ENCODE measurements around the gene ANKRD11.
"Not testable (repeated sequence)": the region's sequence is repeated elsewhere in the genome, so short reads cannot be mapped to it uniquely, and the experiment has no call there.

Gene ANKRD11

DNA sequence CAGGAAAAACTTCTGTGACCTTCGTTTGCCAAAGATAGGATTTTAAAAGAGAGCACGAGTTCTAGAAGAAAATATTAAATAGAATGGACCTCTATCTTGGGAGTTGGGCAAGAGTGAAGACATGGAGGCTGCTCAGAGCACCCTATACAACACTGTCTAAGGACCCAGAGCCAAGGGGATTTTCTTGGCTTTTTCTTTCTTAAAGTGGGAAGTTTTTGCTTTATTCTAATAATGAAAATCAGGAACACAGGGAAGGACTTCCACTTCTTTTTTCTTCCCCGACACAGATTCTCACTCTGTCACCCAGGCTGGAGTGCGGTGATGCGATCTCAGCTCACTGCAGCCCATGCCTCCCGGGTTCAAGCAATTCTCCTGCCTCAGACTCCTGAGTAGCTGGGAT lies 178.7 kb downstream of the ANKRD11 start:
- Histone ChIP-seq H3K4me3 (ENCODE audit: low read length in 2 of 2) (no peak overlapping the region), H3K9ac (ENCODE audit: low read length in 2 of 2) (no peak overlapping the region), H3K9me3 (ENCODE audit: control insufficient read depth in 2 of 2, low read length in 2 of 2) (no peaks in the 10 kb centered on the region), H3K27me3 (ENCODE audit: control insufficient read depth in 1 of 2, insufficient read depth in 2 of 2, low read length in 2 of 2) (no peaks in the 10 kb centered on the region), H3K36me3 (ENCODE audit: control insufficient read depth in 2 of 2, insufficient read depth in 2 of 2, low read length in 2 of 2) (peaks cover 5 to 13% of the 10 kb centered on the region in 2 donors), H3K4me1 (ENCODE audit: control insufficient read depth, insufficient read depth, low read length) (peaks cover 14% of the 10 kb centered on the region), H3K27ac (ENCODE audit: low read length) (no peak overlapping the region)

DNA sequence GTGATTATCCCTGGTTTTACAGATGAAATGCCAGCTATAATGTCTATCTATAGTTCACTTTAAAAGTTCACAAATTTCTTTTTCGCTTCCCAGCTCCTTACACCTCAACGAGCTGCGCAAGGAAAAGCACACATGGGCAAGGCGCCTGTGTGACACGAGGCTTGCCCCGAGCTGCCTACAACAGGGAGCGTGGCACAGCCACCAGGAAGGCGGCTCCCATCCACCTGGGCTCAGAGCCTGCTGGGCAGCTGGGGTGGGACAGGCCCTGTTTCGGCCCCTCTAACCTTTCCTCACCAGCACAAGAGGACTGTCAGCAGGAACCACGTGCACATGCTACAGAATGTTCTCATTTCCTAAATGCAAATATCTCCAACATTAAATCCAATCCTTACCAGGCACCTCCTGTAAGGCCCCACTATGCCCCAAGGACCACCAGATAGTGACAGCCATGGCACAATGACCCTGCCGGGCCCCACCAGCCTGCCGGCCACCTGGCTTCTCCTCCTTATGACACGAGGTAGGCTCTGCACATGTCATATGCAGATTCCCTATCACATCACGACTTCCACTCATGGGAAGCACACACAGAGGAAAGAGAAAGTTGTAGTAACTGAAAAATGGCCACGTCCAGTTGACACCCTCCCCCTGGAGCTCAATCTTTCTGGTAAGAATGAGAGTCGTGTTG lies 180.8 kb downstream of the ANKRD11 start:
- H3K9me3 ChIP-seq (ENCODE audit: control insufficient read depth in 2 of 2, low read length in 2 of 2) = no peaks in the 10 kb centered on the region
- H3K4me1 ChIP-seq (ENCODE audit: control insufficient read depth, insufficient read depth, low read length) = peaks cover 7% of the 10 kb centered on the region
- no peak overlapping the region for H3K9ac ChIP-seq (ENCODE audit: low read length in 2 of 2)
- no peaks in the 10 kb centered on the region for H3K27me3 ChIP-seq (ENCODE audit: control insufficient read depth in 1 of 2, insufficient read depth in 2 of 2, low read length in 2 of 2)
- no peak overlapping the region for H3K27ac ChIP-seq (ENCODE audit: low read length)
- peaks cover 8 to 10% of the 10 kb centered on the region in 2 donors for H3K36me3 ChIP-seq (ENCODE audit: control insufficient read depth in 2 of 2, insufficient read depth in 2 of 2, low read length in 2 of 2)
- H3K4me3 ChIP-seq (ENCODE audit: low read length in 2 of 2) = no peak overlapping the region

DNA sequence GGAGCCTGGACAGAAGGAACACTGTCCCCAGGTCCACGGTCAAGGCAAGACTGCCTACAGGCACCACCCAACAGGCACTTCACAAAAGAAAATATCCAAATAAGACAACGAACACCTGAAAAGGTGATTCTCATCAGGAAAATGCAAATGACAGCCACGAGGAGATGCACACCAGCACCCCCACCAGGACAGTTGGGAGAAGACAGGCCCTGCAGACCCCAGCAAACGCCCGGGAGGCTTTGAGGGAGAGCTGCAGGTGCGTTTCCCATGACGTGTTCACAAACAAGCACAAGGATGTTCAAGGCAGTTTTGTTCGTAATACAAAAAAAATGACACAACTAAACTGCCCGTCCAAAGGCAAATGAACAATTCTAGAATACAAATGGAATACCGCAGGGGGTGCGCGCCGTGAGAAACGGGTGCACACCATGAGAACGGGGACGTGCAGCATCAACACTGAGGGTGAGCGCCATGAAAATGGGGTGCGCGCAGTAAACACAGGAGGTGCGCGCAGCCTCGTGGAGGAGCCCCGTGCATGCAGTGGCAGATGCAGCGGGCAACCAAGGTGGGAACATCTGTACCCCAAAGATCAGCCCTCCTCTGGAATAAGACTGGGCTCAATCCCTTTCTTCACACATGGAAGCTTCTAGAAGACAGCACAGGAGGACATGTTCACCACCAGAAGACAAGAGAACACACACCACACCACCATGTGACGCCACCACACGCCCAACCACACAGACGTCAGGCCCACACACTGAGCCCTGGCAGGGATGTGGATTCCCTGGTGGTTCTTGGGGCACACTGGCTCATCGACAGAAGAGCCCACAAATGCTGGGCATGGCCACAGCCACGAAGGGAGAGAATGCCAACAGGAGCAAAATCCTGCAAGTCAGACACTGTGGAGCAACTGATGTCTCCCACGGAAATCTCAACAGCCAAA lies 181.7 kb downstream of the ANKRD11 start:
- H3K36me3 ChIP-seq (ENCODE audit: control insufficient read depth in 2 of 2, insufficient read depth in 2 of 2, low read length in 2 of 2) = peaks cover 14 to 17% of the 10 kb centered on the region in 2 donors
- no peak overlapping the region for H3K4me3 ChIP-seq (ENCODE audit: low read length in 2 of 2)
- peaks cover 4% of the 10 kb centered on the region for H3K4me1 ChIP-seq (ENCODE audit: control insufficient read depth, insufficient read depth, low read length)
- no peak overlapping the region for H3K27ac ChIP-seq (ENCODE audit: low read length)
- no peak overlapping the region for H3K9ac ChIP-seq (ENCODE audit: low read length in 2 of 2)
- no peaks in the 10 kb centered on the region for H3K9me3 ChIP-seq (ENCODE audit: control insufficient read depth in 2 of 2, low read length in 2 of 2)
- no peaks in the 10 kb centered on the region for H3K27me3 ChIP-seq (ENCODE audit: control insufficient read depth in 1 of 2, insufficient read depth in 2 of 2, low read length in 2 of 2)

DNA sequence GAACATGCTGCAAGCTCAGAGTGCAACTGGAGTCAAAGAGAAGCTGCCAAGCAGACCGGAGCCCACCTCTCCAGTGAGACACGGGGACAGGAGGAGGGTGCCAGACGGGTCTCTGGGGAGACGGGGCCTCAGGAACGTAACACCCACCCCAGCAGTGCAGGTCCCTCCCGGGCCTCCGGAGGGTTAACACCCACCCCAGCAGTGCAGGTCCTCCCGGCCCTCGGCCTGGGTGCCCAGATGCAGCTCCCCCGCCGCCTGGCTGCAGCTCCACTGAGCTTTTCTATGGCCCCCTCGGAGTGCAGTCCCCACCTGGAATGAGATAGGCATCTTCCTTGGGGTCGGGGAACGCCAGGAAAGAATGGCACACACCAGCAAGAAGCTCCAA lies 182.9 kb downstream of the ANKRD11 start:
- H3K36me3 ChIP-seq (ENCODE audit: control insufficient read depth in 2 of 2, insufficient read depth in 2 of 2, low read length in 2 of 2) = peaks cover 12 to 16% of the 10 kb centered on the region in 2 donors
- H3K4me3 ChIP-seq (ENCODE audit: low read length in 2 of 2) = no peak overlapping the region
- H3K4me1 ChIP-seq (ENCODE audit: control insufficient read depth, insufficient read depth, low read length) = peaks cover 3% of the 10 kb centered on the region
- no peaks in the 10 kb centered on the region for H3K27me3 ChIP-seq (ENCODE audit: control insufficient read depth in 1 of 2, insufficient read depth in 2 of 2, low read length in 2 of 2)
- no peak overlapping the region for H3K9ac ChIP-seq (ENCODE audit: low read length in 2 of 2)
- H3K9me3 ChIP-seq (ENCODE audit: control insufficient read depth in 2 of 2, low read length in 2 of 2) = no peaks in the 10 kb centered on the region
- no peak overlapping the region for H3K27ac ChIP-seq (ENCODE audit: low read length)

DNA sequence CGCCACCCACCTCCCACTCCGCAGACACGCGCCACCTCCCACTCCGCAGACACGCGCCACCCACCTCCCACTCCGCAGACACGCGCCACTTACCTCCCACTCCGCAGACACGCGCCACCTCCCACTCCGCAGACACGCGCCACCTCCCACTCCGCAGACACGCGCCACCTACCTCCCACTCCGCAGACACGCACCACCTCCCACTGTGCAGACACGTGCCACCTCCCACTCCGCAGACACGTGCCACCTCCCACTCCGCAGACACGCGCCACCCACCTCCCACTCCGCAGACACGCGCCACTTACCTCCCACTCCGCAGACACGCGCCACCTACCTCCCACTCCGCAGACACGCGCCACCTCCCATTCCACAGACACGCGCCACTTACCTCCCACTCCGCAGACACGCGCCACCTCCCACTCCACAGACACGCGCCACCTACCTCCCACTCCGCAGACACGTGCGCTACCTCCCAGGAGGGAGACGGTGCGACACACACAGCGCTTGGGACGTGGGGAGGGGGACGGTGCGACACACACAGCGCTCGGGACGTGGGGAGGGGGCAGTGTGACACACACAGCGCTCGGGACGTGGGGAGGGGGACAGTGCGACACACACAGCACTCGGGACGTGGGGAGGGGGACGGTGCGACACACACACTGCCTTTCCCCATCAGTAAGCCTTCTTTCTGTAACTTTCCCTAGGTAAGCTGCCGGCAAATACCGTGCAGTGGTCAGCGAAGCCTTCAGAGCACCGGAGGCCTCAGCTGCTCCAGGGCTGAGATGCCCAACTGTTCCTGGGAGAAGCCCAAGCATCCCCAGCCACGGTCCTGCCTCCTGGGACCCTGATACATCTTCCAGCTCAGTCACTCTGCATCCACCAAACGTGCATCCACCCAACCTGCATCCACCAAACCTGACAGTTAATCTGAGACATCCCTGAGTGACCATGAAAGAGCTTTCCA lies 183.6 kb downstream of the ANKRD11 start:
- H3K27me3 ChIP-seq (ENCODE audit: control insufficient read depth in 1 of 2, insufficient read depth in 2 of 2, low read length in 2 of 2); H3K27ac ChIP-seq (ENCODE audit: low read length); H3K4me1 ChIP-seq (ENCODE audit: control insufficient read depth, insufficient read depth, low read length); H3K9ac ChIP-seq (ENCODE audit: low read length in 2 of 2); H3K4me3 ChIP-seq (ENCODE audit: low read length in 2 of 2); H3K9me3 ChIP-seq (ENCODE audit: control insufficient read depth in 2 of 2, low read length in 2 of 2): not testable (repeated sequence)
- H3K36me3 ChIP-seq (ENCODE audit: control insufficient read depth in 2 of 2, insufficient read depth in 2 of 2, low read length in 2 of 2) = peaks cover 12 to 16% of the 10 kb centered on the region in 2 donors

DNA sequence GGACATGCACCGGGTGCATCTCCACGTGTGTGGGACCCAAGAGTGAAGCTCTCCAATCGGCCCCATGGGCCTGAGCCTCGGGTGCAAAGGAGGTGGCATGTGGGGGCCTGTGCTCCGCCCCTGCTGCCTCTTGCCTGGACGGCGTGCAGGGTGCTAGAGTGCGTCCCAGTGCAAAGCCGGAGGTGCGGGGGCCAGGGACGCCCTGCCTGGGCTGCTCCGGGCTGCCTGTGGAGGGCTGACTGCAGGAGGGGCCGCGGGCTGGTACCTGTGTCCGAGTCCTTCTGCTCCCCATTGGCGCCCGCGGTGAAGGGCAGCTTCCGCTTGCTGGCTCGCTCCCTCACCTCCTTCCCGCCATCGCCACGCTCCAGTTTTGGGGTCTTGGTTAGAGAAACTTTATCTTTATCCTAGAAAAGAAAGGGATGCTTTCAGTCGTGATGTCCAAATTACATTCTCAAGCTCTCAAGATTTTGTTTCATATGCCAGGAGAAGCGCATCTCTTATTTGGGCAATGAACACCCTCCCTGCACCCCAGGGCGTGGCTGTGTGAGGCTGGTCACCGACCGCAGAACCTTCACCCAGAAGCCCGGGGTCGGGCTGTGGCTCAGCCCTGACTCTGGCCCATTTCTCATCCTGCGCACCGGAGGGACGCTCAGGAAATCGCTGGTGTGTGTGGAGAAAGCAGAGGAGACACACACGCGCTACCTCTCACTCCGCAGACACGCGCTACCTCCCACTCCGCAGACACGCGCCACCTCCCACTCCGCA lies 185.2 kb downstream of the ANKRD11 start:
- Histone ChIP-seq H3K4me3 (ENCODE audit: low read length in 2 of 2) (no peak overlapping the region), H3K4me1 (ENCODE audit: control insufficient read depth, insufficient read depth, low read length) (peaks cover 23% of the 10 kb centered on the region), H3K9ac (ENCODE audit: low read length in 2 of 2) (no peak overlapping the region), H3K36me3 (ENCODE audit: control insufficient read depth in 2 of 2, insufficient read depth in 2 of 2, low read length in 2 of 2) (peaks cover 12 to 17% of the 10 kb centered on the region in 2 donors), H3K27ac (ENCODE audit: low read length) (no peak overlapping the region), H3K9me3 (ENCODE audit: control insufficient read depth in 2 of 2, low read length in 2 of 2) (no peaks in the 10 kb centered on the region), H3K27me3 (ENCODE audit: control insufficient read depth in 1 of 2, insufficient read depth in 2 of 2, low read length in 2 of 2) (no peaks in the 10 kb centered on the region)

DNA sequence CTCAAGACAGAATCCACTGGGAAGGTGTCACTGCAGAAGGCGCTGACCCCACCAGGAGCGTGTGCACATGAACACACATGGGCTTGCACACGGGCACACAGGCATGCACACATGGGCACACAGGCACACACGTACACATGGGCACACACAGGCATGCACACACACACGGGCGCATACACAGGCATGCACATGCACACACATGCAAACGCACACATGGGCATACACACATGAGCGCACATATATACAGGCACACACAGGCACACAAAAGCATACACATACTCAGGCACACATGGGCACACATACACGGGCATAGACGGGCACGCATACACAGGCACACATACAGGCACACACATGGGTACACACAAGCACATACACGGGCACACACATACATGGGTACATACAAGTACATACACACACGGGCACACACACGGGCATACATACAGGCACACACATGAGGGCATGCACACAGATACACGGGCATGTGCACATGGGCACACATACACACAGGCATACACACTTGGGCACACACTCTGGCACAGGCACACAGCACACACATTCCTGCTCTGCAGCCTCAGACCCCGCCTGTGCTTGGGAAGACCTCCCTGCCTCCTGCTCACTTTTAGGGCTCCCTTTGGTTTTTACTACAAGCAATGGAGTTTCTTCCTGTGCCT lies 186.0 kb downstream of the ANKRD11 start:
- H3K9ac ChIP-seq (ENCODE audit: low read length in 2 of 2) = no peak overlapping the region
- H3K9me3 ChIP-seq (ENCODE audit: control insufficient read depth in 2 of 2, low read length in 2 of 2) = no peaks in the 10 kb centered on the region
- H3K27ac ChIP-seq (ENCODE audit: low read length) = no peak overlapping the region
- peaks cover 12 to 18% of the 10 kb centered on the region in 2 donors for H3K36me3 ChIP-seq (ENCODE audit: control insufficient read depth in 2 of 2, insufficient read depth in 2 of 2, low read length in 2 of 2)
- no peak overlapping the region for H3K4me3 ChIP-seq (ENCODE audit: low read length in 2 of 2)
- H3K4me1 ChIP-seq (ENCODE audit: control insufficient read depth, insufficient read depth, low read length) = peaks cover 25% of the 10 kb centered on the region
- H3K27me3 ChIP-seq (ENCODE audit: control insufficient read depth in 1 of 2, insufficient read depth in 2 of 2, low read length in 2 of 2) = no peaks in the 10 kb centered on the region

DNA sequence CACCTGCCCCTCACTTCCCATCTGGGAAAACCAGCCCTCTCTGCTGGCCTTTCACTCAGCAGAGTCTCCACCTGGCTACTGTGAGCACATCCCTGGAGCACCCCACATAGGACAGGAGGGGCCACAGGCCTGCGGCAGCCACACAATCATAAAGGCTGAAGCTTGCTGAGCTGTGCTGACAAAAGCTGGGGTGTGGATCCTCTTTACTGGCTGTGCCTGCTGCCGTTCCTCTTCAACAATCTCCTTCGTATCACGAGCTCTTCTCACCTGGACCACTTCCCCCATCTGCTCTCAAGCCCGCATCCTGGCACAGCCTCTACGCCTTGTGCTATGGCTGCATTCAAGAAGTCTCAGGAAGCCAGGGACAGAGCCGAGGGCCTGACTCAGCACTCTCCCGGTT lies 186.7 kb downstream of the ANKRD11 start:
- no peaks in the 10 kb centered on the region for H3K9me3 ChIP-seq (ENCODE audit: control insufficient read depth in 2 of 2, low read length in 2 of 2)
- H3K27me3 ChIP-seq (ENCODE audit: control insufficient read depth in 1 of 2, insufficient read depth in 2 of 2, low read length in 2 of 2) = no peaks in the 10 kb centered on the region
- no peak overlapping the region for H3K4me3 ChIP-seq (ENCODE audit: low read length in 2 of 2)
- H3K27ac ChIP-seq (ENCODE audit: low read length) = no peak overlapping the region
- H3K9ac ChIP-seq (ENCODE audit: low read length in 2 of 2) = no peak overlapping the region
- H3K36me3 ChIP-seq (ENCODE audit: control insufficient read depth in 2 of 2, insufficient read depth in 2 of 2, low read length in 2 of 2) = peaks cover 12 to 18% of the 10 kb centered on the region in 2 donors
- H3K4me1 ChIP-seq (ENCODE audit: control insufficient read depth, insufficient read depth, low read length) = peaks cover 25% of the 10 kb centered on the region

DNA sequence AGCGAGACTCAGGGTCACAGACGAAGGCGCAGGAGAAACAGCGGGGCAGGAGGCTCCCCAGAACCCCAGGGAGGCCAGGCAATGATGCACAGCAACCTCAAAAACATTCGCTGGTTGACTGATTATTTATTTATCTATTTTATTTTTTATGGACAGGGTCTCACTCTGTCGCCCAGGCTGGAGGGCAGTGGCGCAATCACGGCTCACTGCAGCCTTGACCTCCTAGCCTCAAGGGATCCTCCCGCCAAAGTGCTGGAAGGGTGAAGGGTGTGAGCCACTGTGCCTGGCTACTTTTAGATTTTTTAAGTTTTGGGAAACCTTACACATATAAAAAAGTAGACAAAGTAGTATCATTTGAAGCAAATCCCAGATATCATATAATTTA lies 189.4 kb downstream of the ANKRD11 start:
- no peak overlapping the region for H3K4me3 ChIP-seq (ENCODE audit: low read length in 2 of 2)
- H3K4me1 ChIP-seq (ENCODE audit: control insufficient read depth, insufficient read depth, low read length) = peaks cover 28% of the 10 kb centered on the region
- H3K9ac ChIP-seq (ENCODE audit: low read length in 2 of 2) = no peak overlapping the region
- H3K9me3 ChIP-seq (ENCODE audit: control insufficient read depth in 2 of 2, low read length in 2 of 2) = no peaks in the 10 kb centered on the region
- peaks cover 12 to 18% of the 10 kb centered on the region in 2 donors for H3K36me3 ChIP-seq (ENCODE audit: control insufficient read depth in 2 of 2, insufficient read depth in 2 of 2, low read length in 2 of 2)
- H3K27me3 ChIP-seq (ENCODE audit: control insufficient read depth in 1 of 2, insufficient read depth in 2 of 2, low read length in 2 of 2) = no peaks in the 10 kb centered on the region
- H3K27ac ChIP-seq (ENCODE audit: low read length) = peak overlapping the region; percentile 84
